K562 (cell line): Measurements from ENCODE around the gene TP53I3. TPM values are rescaled to one million over a fixed set of nuclear protein-coding genes. Genes with fewer than 3 reads are reported as not detected.

Source experiments
- FOS ChIP-seq: IDR thresholded peaks from 3 replicates; pipeline ENCODE4 v1.6.1; 2011; ENCODE audit not compliant: insufficient read length; ENCODE audit errors: extremely low read depth
- HBP1 ChIP-seq: fragments of 450-650 bp; formaldehyde crosslinking; IDR thresholded peaks from 2 replicates; pipeline ENCODE4 v1.4.0; 2022; ENCODE audit warnings: missing genetic modification characterization
- HEY1 ChIP-seq: fragments of 250-450 bp; sonication (Bioruptor Pico); IDR thresholded peaks from 2 replicates; pipeline ENCODE4 v1.5.0; 2020; ENCODE audit warnings: mild to moderate bottlenecking, moderate library complexity, borderline replicate concordance
- HNRNPUL1 ChIP-seq: fragments of 200-400 bp; formaldehyde crosslinking; IDR thresholded peaks from 2 replicates; pipeline ENCODE4 v1.6.1; 2017; ENCODE audit warnings: low read length
- ILK ChIP-seq: fragments of 450-650 bp; IDR thresholded peaks from 2 replicates; pipeline ENCODE4 v1.6.1; 2016; ENCODE audit warnings: missing genetic modification characterization, low read depth, mild to moderate bottlenecking, missing compliant biosample characterization, moderate library complexity, borderline replicate concordance
- MTA1 ChIP-seq: fragments of 450-650 bp; IDR thresholded peaks from 2 replicates; pipeline ENCODE4 v1.6.1; 2017; ENCODE audit warnings: borderline replicate concordance
- POU5F1 ChIP-seq: fragments of 150-350 bp; IDR thresholded peaks from 2 replicates; pipeline ENCODE4 v1.6.1; 2014; ENCODE audit warnings: borderline replicate concordance, low read length, low read depth, mild to moderate bottlenecking; ENCODE audit not compliant: partially characterized antibody
- RBM39 ChIP-seq: fragments of 200-400 bp; formaldehyde crosslinking; optimal IDR thresholded peaks from 2 replicates; pipeline ENCODE3; 2018; ENCODE audit warnings: low read depth, low read length
- SAFB2 ChIP-seq: fragments of 200-400 bp; formaldehyde crosslinking; IDR thresholded peaks from 2 replicates; pipeline ENCODE4 v1.6.1; 2018; ENCODE audit warnings: borderline replicate concordance, low read length, low read depth, moderate library complexity; ENCODE audit not compliant: severe bottlenecking
- THRB ChIP-seq: fragments of 450-650 bp; formaldehyde crosslinking; conservative IDR thresholded peaks from 2 replicates; pipeline ENCODE4 v1.4.0; 2022; ENCODE audit warnings: mild to moderate bottlenecking, missing genetic modification characterization
- ZKSCAN8 ChIP-seq: fragments of 200-800 bp; sonication (Bioruptor generic); IDR thresholded peaks from 2 replicates; pipeline ENCODE4 v1.6.1; 2016; ENCODE audit warnings: missing genetic modification characterization, missing compliant biosample characterization
- ZNF197 ChIP-seq: fragments of 200-800 bp; sonication (Bioruptor generic); IDR thresholded peaks from 2 replicates; pipeline ENCODE4 v1.6.1; 2016; ENCODE audit warnings: low read depth, missing genetic modification characterization, missing compliant biosample characterization
- ZNF609 ChIP-seq: sonication (generic); formaldehyde crosslinking; IDR thresholded peaks from 2 replicates; pipeline ENCODE4 v1.8.1; 2023; ENCODE audit warnings: missing genetic modification reagents, mild to moderate bottlenecking, borderline replicate concordance
- polyA plus RNA-seq, 8 experiments: library from polyadenylated mRNA; depleted of rRNA in 4 of 8; stranded (reverse) in 5 of 8; unstranded in 3 of 8; fragments of >200 nt; fragmentation: Nextera tagmentation in 2 of 8; fragmentation: Illumina TruSeq in 1 of 8; extraction: Ambion mirVana in 2 of 8; extraction: Trizol in 1 of 8; gene quantifications; 2 replicates each; pipeline versions ENCODE4 v1.2.1 to v1.2.3, GENCODE V29; 2011 to 2014; ENCODE audit warnings: inconsistent platforms in 1 of 8, missing spikeins in 1 of 8
- total RNA-seq, 7 experiments: library from RNA; depleted of rRNA in 6 of 7; stranded (reverse); fragments of >200 nt in 6 of 7; fragmentation: Illumina TruSeq in 2 of 7; extraction: Trizol in 2 of 7; gene quantifications; 2 replicates each; pipeline versions ENCODE4 v1.2.1 to v1.2.3, GENCODE V29; 2011 to 2021; ENCODE audit warnings: low replicate concordance in 1 of 7
- TF ChIP-seq, protein P1 (sequence below), 2 experiments: fragments of 450-650 bp; IDR thresholded peaks; 2 replicates each; pipeline ENCODE4 v1.6.1; 2018; ENCODE audit warnings: mild to moderate bottlenecking in 2 of 2, low read depth in 1 of 2; ENCODE audit not compliant: partially characterized antibody in 2 of 2

The TP53I3 gene
- total and polyA plus RNA-seq, 9 of the 15 experiments (the other 6 are each of a cell fraction or from before 2014, with no cell fraction given): 0.65 to 9.5 (median 5.6) TPM

GRCh38 chr2:24123195-24123921, 38.7 kb upstream of the TP53I3 start, which contains the start of the genes FAM228B and PFN4 (continued):
- TF ChIP-seq ZNF609 (CRISPR knock-in tag) (no peak), POU5F1 (no peak), ILK (tag) (no peak), THRB (no peak), RBM39 (no peak), SAFB2 (no peak), HEY1 (no peak), HBP1 (no peak), MTA1 (0 out of 2 replicates have a peak, but pooled peaks have one; percentile 16), FOS (peak; percentile 32), HNRNPUL1 (no peak), ZNF197 (CRISPR knock-in tag) (0 out of 2 replicates have a peak, but pooled peaks have one; percentile 64), ZKSCAN8 (no peak)
- TF ChIP-seq, protein P1, sequence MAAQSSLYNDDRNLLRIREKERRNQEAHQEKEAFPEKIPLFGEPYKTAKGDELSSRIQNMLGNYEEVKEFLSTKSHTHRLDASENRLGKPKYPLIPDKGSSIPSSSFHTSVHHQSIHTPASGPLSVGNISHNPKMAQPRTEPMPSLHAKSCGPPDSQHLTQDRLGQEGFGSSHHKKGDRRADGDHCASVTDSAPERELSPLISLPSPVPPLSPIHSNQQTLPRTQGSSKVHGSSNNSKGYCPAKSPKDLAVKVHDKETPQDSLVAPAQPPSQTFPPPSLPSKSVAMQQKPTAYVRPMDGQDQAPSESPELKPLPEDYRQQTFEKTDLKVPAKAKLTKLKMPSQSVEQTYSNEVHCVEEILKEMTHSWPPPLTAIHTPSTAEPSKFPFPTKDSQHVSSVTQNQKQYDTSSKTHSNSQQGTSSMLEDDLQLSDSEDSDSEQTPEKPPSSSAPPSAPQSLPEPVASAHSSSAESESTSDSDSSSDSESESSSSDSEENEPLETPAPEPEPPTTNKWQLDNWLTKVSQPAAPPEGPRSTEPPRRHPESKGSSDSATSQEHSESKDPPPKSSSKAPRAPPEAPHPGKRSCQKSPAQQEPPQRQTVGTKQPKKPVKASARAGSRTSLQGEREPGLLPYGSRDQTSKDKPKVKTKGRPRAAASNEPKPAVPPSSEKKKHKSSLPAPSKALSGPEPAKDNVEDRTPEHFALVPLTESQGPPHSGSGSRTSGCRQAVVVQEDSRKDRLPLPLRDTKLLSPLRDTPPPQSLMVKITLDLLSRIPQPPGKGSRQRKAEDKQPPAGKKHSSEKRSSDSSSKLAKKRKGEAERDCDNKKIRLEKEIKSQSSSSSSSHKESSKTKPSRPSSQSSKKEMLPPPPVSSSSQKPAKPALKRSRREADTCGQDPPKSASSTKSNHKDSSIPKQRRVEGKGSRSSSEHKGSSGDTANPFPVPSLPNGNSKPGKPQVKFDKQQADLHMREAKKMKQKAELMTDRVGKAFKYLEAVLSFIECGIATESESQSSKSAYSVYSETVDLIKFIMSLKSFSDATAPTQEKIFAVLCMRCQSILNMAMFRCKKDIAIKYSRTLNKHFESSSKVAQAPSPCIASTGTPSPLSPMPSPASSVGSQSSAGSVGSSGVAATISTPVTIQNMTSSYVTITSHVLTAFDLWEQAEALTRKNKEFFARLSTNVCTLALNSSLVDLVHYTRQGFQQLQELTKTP (IDR thresholded peaks at IDR 0.05; ENCODE audit: low read depth in 1 of 2, partially characterized antibody in 2 of 2): no peak
